HEK293T (cell line): ENCODE data around the gene CHST6.
"Not testable (repeated sequence)": the region's sequence is repeated elsewhere in the genome, so short reads cannot be mapped to it uniquely, and the experiment has no call there.

Source experiments
- CTCF ChIA-PET: fragments of 350-600 bp; formaldehyde crosslinking; extraction: SDS; loops from one replicate; lab custom pipeline; 2021; ENCODE audit warnings: antibody characterized with exemption, inconsistent platforms; lab: Yijun Ruan, JAX
- POLR2A ChIA-PET: fragments of 350-600 bp; formaldehyde crosslinking; extraction: SDS; loops from one replicate; lab custom pipeline; 2020; ENCODE audit warnings: antibody characterized with exemption, inconsistent platforms; lab: Yijun Ruan, JAX
- DNase-seq: peaks from one replicate; pipeline ENCODE4 v3.0.0; 2012; ENCODE audit warnings: mixed read lengths; ENCODE audit errors: extremely low spot score
- ARNT ChIP-seq: fragments of 450-650 bp; IDR thresholded peaks from 2 replicates; pipeline ENCODE4 v1.6.1; 2017; ENCODE audit warnings: mild to moderate bottlenecking
- BHLHE40 ChIP-seq: fragments of 450-650 bp; IDR thresholded peaks from 2 replicates; pipeline ENCODE4 v1.6.1; 2016; ENCODE audit warnings: mild to moderate bottlenecking, moderate library complexity, borderline replicate concordance
- CTBP1 ChIP-seq: fragments of 450-650 bp; IDR thresholded peaks from 2 replicates; pipeline ENCODE4 v1.6.1; 2016; ENCODE audit warnings: borderline replicate concordance
- ELF4 ChIP-seq: fragments of 450-650 bp; IDR thresholded peaks from 2 replicates; pipeline ENCODE4 v1.6.1; 2017; ENCODE audit warnings: antibody characterized with exemption
- FOXA1 ChIP-seq: fragments of 450-650 bp; IDR thresholded peaks from 2 replicates; pipeline ENCODE4 v1.6.1; 2016; ENCODE audit warnings: mild to moderate bottlenecking
- FOXK2 ChIP-seq: fragments of 450-650 bp; IDR thresholded peaks from 2 replicates; pipeline ENCODE4 v1.6.1; 2016; ENCODE audit warnings: mild to moderate bottlenecking
- FOXM1 ChIP-seq: fragments of 450-650 bp; IDR thresholded peaks from 2 replicates; pipeline ENCODE4 v1.6.1; 2017; ENCODE audit warnings: mild to moderate bottlenecking, borderline replicate concordance
- HDGF ChIP-seq: fragments of 450-650 bp; IDR thresholded peaks from 2 replicates; pipeline ENCODE4 v1.6.1; 2017; ENCODE audit warnings: antibody characterized with exemption, borderline replicate concordance
- L3MBTL2 ChIP-seq: fragments of 450-650 bp; conservative IDR thresholded peaks from 2 replicates; pipeline ENCODE4 v1.6.1; 2016; ENCODE audit warnings: mild to moderate bottlenecking
- LEF1 ChIP-seq: fragments of 450-650 bp; IDR thresholded peaks from 2 replicates; pipeline ENCODE4 v1.6.1; 2017; ENCODE audit warnings: mild to moderate bottlenecking, borderline replicate concordance
- NFRKB ChIP-seq: fragments of 450-650 bp; IDR thresholded peaks from 2 replicates; pipeline ENCODE4 v1.6.1; 2016; ENCODE audit warnings: mild to moderate bottlenecking, moderate library complexity
- SP1 ChIP-seq: fragments of 450-650 bp; IDR thresholded peaks from 2 replicates; pipeline ENCODE4 v1.6.1; 2017
- SUZ12 ChIP-seq: fragments of 450-650 bp; IDR thresholded peaks from 2 replicates; pipeline ENCODE4 v1.6.1; 2016; ENCODE audit warnings: mild to moderate bottlenecking
- TARDBP ChIP-seq: fragments of 450-650 bp; IDR thresholded peaks from 2 replicates; pipeline ENCODE4 v1.6.1; 2016
- ZNF384 ChIP-seq: fragments of 450-650 bp; IDR thresholded peaks from 2 replicates; pipeline ENCODE4 v1.6.1; 2016
- TF ChIP-seq, protein P1 (sequence below): fragments of 450-650 bp; IDR thresholded peaks from 2 replicates; pipeline ENCODE4 v1.6.1; 2016

CHST6 gene

DNA sequence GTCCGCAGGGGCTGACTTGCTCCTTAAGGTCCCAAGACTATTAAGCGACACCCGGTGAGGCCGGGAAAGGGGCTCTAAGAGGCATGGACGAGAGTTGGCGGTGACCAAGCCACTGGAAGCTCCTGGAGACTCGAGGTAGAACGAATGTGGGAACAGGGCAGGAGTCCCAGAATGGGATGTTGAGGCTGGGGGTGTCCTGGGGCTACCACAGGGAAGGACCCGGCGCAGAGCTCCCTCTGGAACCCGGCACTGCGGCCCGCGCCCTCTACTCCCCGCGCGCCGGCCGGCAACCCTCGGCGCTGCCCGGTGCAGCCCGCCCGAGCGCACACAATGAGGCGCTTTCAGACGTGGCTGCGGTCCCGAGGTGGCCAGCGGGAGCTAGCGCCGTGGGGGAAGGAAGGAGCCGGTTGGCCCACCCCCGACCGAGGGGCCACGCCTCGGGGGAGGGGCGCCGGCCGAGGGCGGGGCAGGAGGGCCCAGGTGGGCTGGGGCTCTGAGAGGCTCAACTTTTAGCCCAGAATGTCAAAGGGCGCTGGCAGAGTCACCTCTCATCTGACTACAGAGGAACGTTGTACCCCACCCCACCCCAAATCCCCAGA lies at the start of gene CHST6:
Gene CHST6 (minus strand): TSS at position 366 of the 599 bp plus-strand sequence. CDS start 15,613 bp downstream, outside the sequence.
- ChIA-PET CTCF (interaction anchor here (4.1 kb wide), 1 partner anchor 22 kb away, joined by 16 read pairs; no protein-coding TSS in a partner anchor), POLR2A (interaction anchor here (0.6 to 1.7 kb wide), 7 partner anchors 9 to 153 kb away, joined by 3 to 11 read pairs (median 4); partner anchors contain the start of genes CFDP1, KARS1 and TERF2IP)
- peak; percentile 57 for DNase-seq
- TF ChIP-seq NFRKB (no peak), ELF4 (no peak), ZNF384 (no peak), BHLHE40 (no peak), LEF1 (no peak), SUZ12 (no peak)

- CTCF ChIA-PET, POLR2A ChIA-PET: not testable (repeated sequence)
Observed at GRCh38 chr16:75542462-75542861, 47.2 kb upstream of the CHST6 start.

DNA sequence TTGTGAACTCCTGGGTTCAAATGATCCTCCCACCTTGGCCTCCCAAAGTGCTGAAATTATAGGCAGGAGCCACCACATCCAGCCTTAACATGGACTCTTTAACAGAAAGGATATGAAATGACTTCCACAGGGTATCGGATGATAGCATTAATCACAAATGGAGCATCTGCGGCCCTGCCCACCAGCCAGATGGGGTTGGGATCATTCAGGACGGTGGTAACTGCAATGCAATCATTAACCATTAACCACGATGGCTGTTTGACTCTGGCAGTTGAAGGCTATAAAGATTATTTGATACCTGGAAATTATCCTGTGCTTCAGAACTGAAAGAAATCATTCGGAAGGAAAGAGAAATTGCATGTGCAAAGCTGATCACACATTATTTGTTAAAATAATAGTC lies 46.0 kb upstream of the CHST6 start:
- TF ChIP-seq ZNF384 (no peak), CTBP1 (no peak), SP1 (no peak), ELF4 (no peak), L3MBTL2 (no peak), FOXA1 (no peak), NFRKB (no peak), SUZ12 (no peak), LEF1 (no peak), TARDBP (no peak), HDGF (no peak), FOXM1 (no peak), ARNT (no peak), BHLHE40 (no peak)
- TF ChIP-seq, protein P1, sequence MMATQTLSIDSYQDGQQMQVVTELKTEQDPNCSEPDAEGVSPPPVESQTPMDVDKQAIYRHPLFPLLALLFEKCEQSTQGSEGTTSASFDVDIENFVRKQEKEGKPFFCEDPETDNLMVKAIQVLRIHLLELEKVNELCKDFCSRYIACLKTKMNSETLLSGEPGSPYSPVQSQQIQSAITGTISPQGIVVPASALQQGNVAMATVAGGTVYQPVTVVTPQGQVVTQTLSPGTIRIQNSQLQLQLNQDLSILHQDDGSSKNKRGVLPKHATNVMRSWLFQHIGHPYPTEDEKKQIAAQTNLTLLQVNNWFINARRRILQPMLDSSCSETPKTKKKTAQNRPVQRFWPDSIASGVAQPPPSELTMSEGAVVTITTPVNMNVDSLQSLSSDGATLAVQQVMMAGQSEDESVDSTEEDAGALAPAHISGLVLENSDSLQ, result no peak
- DNase-seq, result no peak
- POLR2A ChIA-PET, result no interaction called here
- CTCF ChIA-PET, result no interaction called here

More at GRCh38 chr16:75542462-75542861, 47.2 kb upstream of the CHST6 start:
- DNase-seq, result not testable (repeated sequence)

DNA sequence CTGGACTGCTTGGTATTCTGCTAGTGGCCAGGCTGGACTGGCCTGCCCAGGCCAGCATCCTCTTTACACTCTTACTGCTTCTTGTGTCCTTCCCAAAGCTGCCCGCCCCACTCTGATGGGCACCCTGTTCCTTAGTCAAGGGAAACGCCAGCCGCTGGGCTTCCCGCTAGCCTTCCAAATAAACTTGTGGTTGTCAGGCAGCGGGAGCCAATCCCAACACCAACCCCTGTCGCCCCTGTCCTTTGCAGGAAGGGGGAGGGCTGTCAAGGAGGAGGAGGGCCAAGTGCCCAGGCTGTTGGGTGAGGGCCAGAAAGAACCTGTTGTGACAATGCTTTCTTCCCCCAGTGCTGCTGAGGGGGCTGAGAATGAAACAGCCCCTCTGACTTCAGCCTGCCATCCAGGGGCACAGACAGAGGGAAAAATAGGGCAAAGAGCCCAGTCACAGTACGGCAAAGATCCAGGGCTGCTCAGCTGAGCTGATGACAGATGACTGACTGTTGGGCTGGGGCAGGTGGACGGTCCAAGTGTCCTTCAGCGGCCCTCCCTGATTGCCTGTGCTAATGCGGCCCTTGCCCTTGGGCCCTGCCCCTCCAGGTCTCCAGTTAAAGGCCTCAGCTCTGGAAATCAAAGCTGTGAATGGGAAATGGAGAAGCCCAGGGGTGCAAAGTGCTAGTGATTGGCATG lies 43.8 kb upstream of the CHST6 start:
- POLR2A ChIA-PET, DNase-seq, CTCF ChIA-PET: not testable (repeated sequence)

GRCh38 chr16:75537776-75538175 lies 42.5 kb upstream of the CHST6 start:
- TF ChIP-seq SUZ12, result no peak
- TF ChIP-seq FOXK2, result no peak
- no peak for TF ChIP-seq SP1
- no peak for TF ChIP-seq BHLHE40
- TF ChIP-seq ELF4, result no peak
- TF ChIP-seq FOXM1, result no peak
- TF ChIP-seq LEF1, result no peak
- TF ChIP-seq L3MBTL2, result no peak
- no peak for DNase-seq
- ChIA-PET CTCF (no interaction called here), POLR2A (no interaction called here)

DNA sequence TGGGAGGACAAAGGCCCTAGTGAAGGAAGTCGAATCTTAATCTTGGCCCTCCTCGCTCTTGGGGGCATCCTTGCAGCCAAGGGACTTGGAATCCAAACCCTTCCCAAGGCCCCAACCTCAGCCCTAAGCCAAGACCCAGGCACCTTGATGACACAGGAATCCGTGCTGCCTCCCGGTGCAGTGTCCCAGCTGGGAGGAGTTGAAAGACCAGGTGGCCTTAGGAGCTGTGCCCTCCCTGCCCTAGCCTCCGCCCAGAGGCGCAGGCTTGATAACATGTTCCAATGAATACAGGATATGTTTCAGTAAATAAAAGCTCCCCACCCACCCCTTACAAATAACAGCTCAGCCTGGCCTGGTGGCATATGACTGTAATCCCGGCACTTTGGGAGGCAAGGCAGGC lies 40.7 kb upstream of the CHST6 start, which contains the start of gene CHST5:
Gene CHST5 (minus strand): TSS at position 208 of the 400 bp plus-strand sequence. CDS start 5,724 bp downstream, outside the sequence.
- POLR2A ChIA-PET, result no interaction called here
- CTCF ChIA-PET, result interaction anchor here (0.6 to 0.9 kb wide), 2 partner anchors 18 to 235 kb away, joined by 3 read pairs; no protein-coding TSS in a partner anchor
- TF ChIP-seq SP1, result no peak
- DNase-seq, result no peak

GRCh38 chr16:75535211-75535843 lies 40.1 kb upstream of the CHST6 start:
- ChIA-PET POLR2A (interaction anchor here (0.8 kb wide), 1 partner anchor 30 kb away, joined by 5 read pairs; no protein-coding TSS in a partner anchor), CTCF (interaction anchor here (0.6 to 0.9 kb wide), 2 partner anchors 11 to 17 kb away, joined by 3 to 4 read pairs; no protein-coding TSS in a partner anchor)
- TF ChIP-seq SP1 (no peak), ELF4 (no peak), FOXM1 (no peak), HDGF (no peak), TARDBP (no peak), FOXK2 (no peak), NFRKB (no peak), FOXA1 (no peak), ARNT (no peak), SUZ12 (no peak), L3MBTL2 (no peak), ZNF384 (no peak), BHLHE40 (no peak), LEF1 (no peak)
- TF ChIP-seq, protein P1, result no peak
- DNase-seq, result no peak
